Pancreas (tissue), 10 donors: Measurements from ENCODE around the gene CSRNP3. TPM values are rescaled to one million over a fixed set of nuclear protein-coding genes. Genes with fewer than 3 reads are reported as not detected.

Experiments used
- ATAC-seq, 4 donors: fragments of 200-7000 bp; cut with Tn5 transposase; one replicate each; pipeline versions ENCODE4 v1.8.0 to v1.9.1; 2020; ENCODE audit warnings: mild to moderate bottlenecking in 4 of 4, moderate library complexity in 4 of 4
- DNase-seq, 6 donors: peaks; one replicate each; pipeline ENCODE4 v3.0.0-alpha.2; 2020
- FAIRE-seq: peaks from 2 replicates; lab custom pipeline; 2012; peaks lifted over from hg19 to GRCh38; lab: Jason Lieb, UNC
- H3K27ac ChIP-seq, 4 donors: fragments of 200-600 bp; sonication (generic); 1 replicate in 3 of 4; 2 replicates in 1 of 4; pipeline versions ENCODE4 v1.5.0 to v1.8.0; 2020
- H3K27me3 ChIP-seq, 4 donors: fragments of 200-600 bp; one replicate each; pipeline ENCODE4 v1.8.0; 2021
- H3K36me3 ChIP-seq, 3 donors: fragments of 200-600 bp; sonication (generic) in 1 of 3; one replicate each; pipeline versions ENCODE4 v1.5.0 to v1.8.0; 2020 to 2021
- H3K4me1 ChIP-seq, 3 donors: fragments of 200-600 bp; one replicate each; pipeline ENCODE4 v1.8.0; 2021
- H3K4me3 ChIP-seq, 4 donors: fragments of 200-600 bp; sonication (generic) in 2 of 4; one replicate each; pipeline versions ENCODE4 v1.5.0 to v1.8.0; 2020 to 2021
- H3K9me3 ChIP-seq, 4 donors: fragments of 200-600 bp; one replicate each; pipeline ENCODE4 v1.8.0; 2021
- WGBS, 2 donors: extraction: QIAGEN DNeasy Blood & Tissue Kit; methylation state at CpG; one replicate each; pipeline ENCODE4 v1.1.7; 2013; 5-methylcytosine and 5-hydroxymethylcytosine counted together
- intact Hi-C, 3 donors: fragments of 100-400 bp; cut with DNase I; formaldehyde crosslinking; loops; one replicate each; pipeline versions ENCODE4 v1.11.1 to v1.14.2; 2022
- polyA plus RNA-seq, 2 donors: library from polyadenylated mRNA; stranded (reverse); fragments of 200-250 nt; gene quantifications; one replicate each; pipeline ENCODE4 v1.2.3, GENCODE V29; 2013
- total RNA-seq, 6 donors: library from RNA; stranded (reverse); fragmentation: NEBNext Ultra II Directional in 4 of 6; extraction: Animal tissue kit (Norgen Biotek cat#: 25700) in 4 of 6; gene quantifications; one replicate each; pipeline versions ENCODE4 v1.2.1 to v1.2.4, GENCODE V29; 2021 to 2023
- TF ChIP-seq, protein P1 (sequence below), 4 donors: fragments of 200-600 bp; sonication (generic) in 3 of 4; IDR thresholded peaks; one replicate each; pipeline versions ENCODE4 v1.5.0 to v1.8.0; 2021; ENCODE audit warnings: antibody characterized with exemption in 4 of 4
- donor health status: healthy with polysubstance abuse.
- donor health status: DM: no; HTN: no; CAD: no; lungs with moderate emphysema.
- donor health status: DM: no; HTN: no; CAD: no.
- donor health status: control.
- donor health status: control.
- donor health status: Bipolar disorder and iron deficiency.
- donor health status: DM: yes; HTN: yes; CAD: no.
- donor health status: DM: no; HTN: no; CAD: no.
- donor health status: DM: no; HTN: no; CAD: no.
- donor health status: DM: yes; HTN: yes; CAD: no.

Gene CSRNP3
- total and polyA plus RNA-seq, 8 donors: 0.91 to 4.8 (median 3.1) TPM

GRCh38 chr2:165675551-165675968, 206.1 kb downstream of the CSRNP3 start:
- Histone ChIP-seq H3K4me1 (peaks cover 0 to 8% (median 0%) of the 10 kb centered on the region in 3 donors), H3K27me3 (no peaks in the 10 kb centered on the region), H3K9me3 (no peaks in the 10 kb centered on the region), H3K4me3 (no peak overlapping the region), H3K27ac (no peak overlapping the region), H3K36me3 (no peaks in the 10 kb centered on the region)
- ATAC-seq (peak in 3 of 4 donors; percentile 60 to 81 (median 62)), DNase-seq (no peak), FAIRE-seq (no peak)
- intact Hi-C loops: no loop called here
- 33 to 38% methylated on average over 1 of the region's 1 CpG for WGBS, 2 donors
- TF ChIP-seq, protein P1, sequence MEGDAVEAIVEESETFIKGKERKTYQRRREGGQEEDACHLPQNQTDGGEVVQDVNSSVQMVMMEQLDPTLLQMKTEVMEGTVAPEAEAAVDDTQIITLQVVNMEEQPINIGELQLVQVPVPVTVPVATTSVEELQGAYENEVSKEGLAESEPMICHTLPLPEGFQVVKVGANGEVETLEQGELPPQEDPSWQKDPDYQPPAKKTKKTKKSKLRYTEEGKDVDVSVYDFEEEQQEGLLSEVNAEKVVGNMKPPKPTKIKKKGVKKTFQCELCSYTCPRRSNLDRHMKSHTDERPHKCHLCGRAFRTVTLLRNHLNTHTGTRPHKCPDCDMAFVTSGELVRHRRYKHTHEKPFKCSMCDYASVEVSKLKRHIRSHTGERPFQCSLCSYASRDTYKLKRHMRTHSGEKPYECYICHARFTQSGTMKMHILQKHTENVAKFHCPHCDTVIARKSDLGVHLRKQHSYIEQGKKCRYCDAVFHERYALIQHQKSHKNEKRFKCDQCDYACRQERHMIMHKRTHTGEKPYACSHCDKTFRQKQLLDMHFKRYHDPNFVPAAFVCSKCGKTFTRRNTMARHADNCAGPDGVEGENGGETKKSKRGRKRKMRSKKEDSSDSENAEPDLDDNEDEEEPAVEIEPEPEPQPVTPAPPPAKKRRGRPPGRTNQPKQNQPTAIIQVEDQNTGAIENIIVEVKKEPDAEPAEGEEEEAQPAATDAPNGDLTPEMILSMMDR (IDR thresholded peaks at IDR 0.05): no peak

DNA sequence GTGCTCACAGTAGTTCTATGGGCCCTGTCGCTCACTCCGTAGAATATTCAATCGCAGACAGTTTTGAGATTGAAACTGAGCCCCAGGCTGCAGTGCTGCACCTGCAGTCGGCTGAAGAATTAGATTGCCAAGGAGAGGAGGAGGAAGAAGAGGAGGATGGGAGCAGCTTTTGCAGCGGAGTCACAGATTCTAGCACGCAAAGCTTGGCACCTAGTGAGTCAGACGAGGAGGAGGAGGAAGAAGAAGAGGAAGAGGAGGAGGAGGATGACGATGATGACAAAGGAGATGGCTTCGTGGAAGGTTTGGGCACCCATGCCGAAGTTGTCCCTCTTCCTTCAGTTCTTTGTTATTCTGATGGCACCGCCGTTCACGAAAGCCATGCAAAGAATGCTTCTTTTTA, 209.4 kb downstream of the CSRNP3 start:
- Histone ChIP-seq H3K27me3 (no peaks in the 10 kb centered on the region), H3K9me3 (no peaks in the 10 kb centered on the region), H3K36me3 (no peaks in the 10 kb centered on the region), H3K4me3 (no peak overlapping the region), H3K4me1 (peaks cover 0 to 8% (median 0%) of the 10 kb centered on the region in 3 donors), H3K27ac (no peak overlapping the region)
- ATAC-seq (no peak), FAIRE-seq (no peak), DNase-seq (no peak)
- intact Hi-C loops: no loop called here
- 92% methylated on average over 13 of the region's 13 CpGs for WGBS, 2 donors
- TF ChIP-seq, protein P1 (IDR thresholded peaks at IDR 0.05): no peak

DNA sequence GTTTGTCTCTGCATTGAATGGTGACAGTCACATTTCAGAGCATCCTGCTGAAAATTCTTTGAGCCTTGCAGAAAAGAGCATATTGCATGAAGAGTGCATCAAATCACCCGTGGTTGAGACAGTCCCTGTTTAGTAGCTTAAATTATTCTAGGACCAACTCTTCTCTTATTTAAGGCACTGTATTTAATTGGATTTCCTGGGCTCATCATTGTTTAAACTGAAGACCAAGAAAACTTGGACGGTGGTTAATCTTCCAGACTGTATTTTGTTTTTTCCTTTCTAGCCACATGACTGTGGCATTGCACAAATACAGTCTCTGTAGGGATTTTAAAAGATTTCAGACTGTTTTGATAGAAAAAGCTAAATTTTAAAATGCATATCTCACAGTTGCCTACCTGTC, 210.1 kb downstream of the CSRNP3 start:
- Histone ChIP-seq H3K27ac (no peak overlapping the region), H3K36me3 (no peaks in the 10 kb centered on the region), H3K9me3 (no peaks in the 10 kb centered on the region), H3K4me1 (peaks cover 0 to 8% (median 0%) of the 10 kb centered on the region in 3 donors), H3K4me3 (no peak overlapping the region), H3K27me3 (no peaks in the 10 kb centered on the region)
- intact Hi-C loops: no loop called here
- FAIRE-seq (no peak), ATAC-seq (no peak), DNase-seq (no peak)
- TF ChIP-seq, protein P1 (IDR thresholded peaks at IDR 0.05): no peak
- 75 to 84% methylated on average over 2 of the region's 2 CpGs for WGBS, 2 donors

- FAIRE-seq: no peak
- Histone ChIP-seq H3K4me1 (no peaks in the 10 kb centered on the region), H3K4me3 (no peak overlapping the region), H3K9me3 (no peaks in the 10 kb centered on the region), H3K27ac (no peak overlapping the region), H3K27me3 (no peaks in the 10 kb centered on the region), H3K36me3 (no peaks in the 10 kb centered on the region)
- WGBS, 2 donors: 76 to 90% methylated on average over 1 of the region's 1 CpG
- no peak for DNase-seq
- no peak for ATAC-seq
- TF ChIP-seq, protein P1 (IDR thresholded peaks at IDR 0.05): no peak
- intact Hi-C loops: no loop called here
Measured at GRCh38 chr2:165681841-165682240, 212.3 kb downstream of the CSRNP3 start.

GRCh38 chr2:165682546-165682945, 213.0 kb downstream of the CSRNP3 start:
- WGBS, 2 donors: 73 to 80% methylated on average over 1 of the region's 1 CpG
- TF ChIP-seq, protein P1 (IDR thresholded peaks at IDR 0.05): no peak
- ATAC-seq (no peak), FAIRE-seq (no peak), DNase-seq (no peak)
- no peak overlapping the region for H3K27ac ChIP-seq
- H3K27me3 ChIP-seq: no peaks in the 10 kb centered on the region
- H3K9me3 ChIP-seq: no peaks in the 10 kb centered on the region
- intact Hi-C loops: no loop called here
- no peak overlapping the region for H3K4me3 ChIP-seq
- H3K4me1 ChIP-seq: no peaks in the 10 kb centered on the region
- H3K36me3 ChIP-seq: no peaks in the 10 kb centered on the region
